Esophagus squamous epithelium (tissue), 5 donors: ENCODE measurements around the gene CNTROB. TPM values are rescaled to one million over a fixed set of nuclear protein-coding genes. Genes with fewer than 3 reads are reported as not detected.

Source experiments
- DNase-seq: peaks from one replicate; lab custom pipeline; 2025; lab: John Stamatoyannopoulos, UW
- H3K27ac ChIP-seq, 4 donors: fragments of 200-600 bp; sonication (generic); one replicate each; pipeline ENCODE4 v1.5.1; 2016 to 2019; ENCODE audit warnings: mild to moderate bottlenecking in 1 of 4
- H3K27me3 ChIP-seq, 4 donors: fragments of 200-600 bp; sonication (generic); 1 replicate in 3 of 4; 2 replicates in 1 of 4; pipeline versions ENCODE4 v1.5.1 to v1.6.0; 2017 to 2021; ENCODE audit warnings: antibody characterized with exemption in 1 of 4
- H3K36me3 ChIP-seq, 3 donors: fragments of 200-600 bp; sonication (generic); one replicate each; pipeline ENCODE4 v1.5.1; 2016 to 2019
- H3K4me1 ChIP-seq, 3 donors: fragments of 200-600 bp; sonication (generic); one replicate each; pipeline ENCODE4 v1.5.1; 2017 to 2019
- H3K4me3 ChIP-seq, 4 donors: fragments of 200-600 bp; sonication (generic); 1 replicate in 3 of 4; 2 replicates in 1 of 4; pipeline ENCODE4 v1.5.1; 2016 to 2019; ENCODE audit warnings: mild to moderate bottlenecking in 2 of 4, moderate library complexity in 1 of 4
- H3K9me3 ChIP-seq, 3 donors: fragments of 200-600 bp; sonication (generic); one replicate each; pipeline ENCODE4 v1.5.1; 2016 to 2019
- CTCF ChIP-seq, 6 experiments: fragments of 450-650 bp in 4 of 6; fragments of 200-600 bp in 2 of 6; sonication (generic) in 2 of 6; IDR thresholded peaks; one replicate each; pipeline ENCODE4 v1.5.1; 2016 to 2019; ENCODE audit warnings: antibody characterized with exemption in 6 of 6, mild to moderate bottlenecking in 4 of 6, moderate library complexity in 4 of 6
- POLR2A ChIP-seq, 4 donors: fragments of 450-650 bp; IDR thresholded peaks; one replicate each; pipeline ENCODE4 v1.6.1; 2017; ENCODE audit warnings: antibody characterized with exemption in 4 of 4, mild to moderate bottlenecking in 4 of 4, moderate library complexity in 3 of 4
- WGBS, 2 donors: methylation state at CpG; one replicate each; pipeline ENCODE4 v1.1.5; 2018; 5-methylcytosine and 5-hydroxymethylcytosine counted together
- intact Hi-C: fragments of 100-400 bp; cut with DNase I; formaldehyde crosslinking; loops from one replicate; pipeline ENCODE4 v1.15.0; 2022
- total RNA-seq, 4 donors: library from RNA; depleted of rRNA; stranded (reverse); fragments of >200 nt; gene quantifications; one replicate each; pipeline ENCODE4 v1.1.0, GENCODE V29; 2016
- donor health status: DM: yes; HTN: yes; CAD: no.

The CNTROB gene
- total RNA-seq, 4 donors from 2014 or later = 12.4 to 21.4 (median 13.5) TPM

- no peak for DNase-seq
- H3K27me3 ChIP-seq = peaks cover 0 to 32% (median 0%) of the 10 kb centered on the region in 4 donors
- no peak overlapping the region for H3K4me3 ChIP-seq
- H3K4me1 ChIP-seq = no peaks in the 10 kb centered on the region
- intact Hi-C loops = no loop called here
- no peak for TF ChIP-seq CTCF (IDR thresholded peaks at IDR 0.05)
- no peak for TF ChIP-seq POLR2A (IDR thresholded peaks at IDR 0.05)
- WGBS, 2 donors = 70 to 89% methylated on average over 5 to 9 of the region's 9 CpGs
- H3K36me3 ChIP-seq = no peaks in the 10 kb centered on the region
- H3K27ac ChIP-seq = no peak overlapping the region
- no peaks in the 10 kb centered on the region for H3K9me3 ChIP-seq
Measured at GRCh38 chr17:7959503-7960253, 27.7 kb downstream of the CNTROB start.

- 37 to 44% methylated on average over 2 of the region's 2 CpGs for WGBS, 2 donors
- peaks cover 0 to 32% (median 0%) of the 10 kb centered on the region in 4 donors for H3K27me3 ChIP-seq
- intact Hi-C loops = no loop called here
- DNase-seq = no peak
- TF ChIP-seq CTCF (IDR thresholded peaks at IDR 0.05) = no peak
- TF ChIP-seq POLR2A (IDR thresholded peaks at IDR 0.05) = no peak
- H3K36me3 ChIP-seq = no peaks in the 10 kb centered on the region
- no peak overlapping the region for H3K4me3 ChIP-seq
- H3K27ac ChIP-seq = no peak overlapping the region
- H3K9me3 ChIP-seq = no peaks in the 10 kb centered on the region
- H3K4me1 ChIP-seq = no peaks in the 10 kb centered on the region
Measured at GRCh38 chr17:7961421-7961820, 29.4 kb downstream of the CNTROB start.

- TF ChIP-seq CTCF (IDR thresholded peaks at IDR 0.05) (no peak), POLR2A (IDR thresholded peaks at IDR 0.05) (no peak)
- intact Hi-C loops = no loop called here
- no peaks in the 10 kb centered on the region for H3K9me3 ChIP-seq
- H3K27ac ChIP-seq = no peak overlapping the region
- peaks cover 0 to 19% (median 0%) of the 10 kb centered on the region in 3 donors for H3K4me1 ChIP-seq
- H3K4me3 ChIP-seq = no peak overlapping the region
- H3K27me3 ChIP-seq = peaks cover 0 to 11% (median 0%) of the 10 kb centered on the region in 4 donors
- H3K36me3 ChIP-seq = no peaks in the 10 kb centered on the region
- no peak for DNase-seq
- 60 to 66% methylated on average over 2 of the region's 2 CpGs for WGBS, 2 donors
Measured at GRCh38 chr17:7967751-7968150, 35.7 kb downstream of the CNTROB start.

GRCh38 chr17:7969433-7969832 is 37.4 kb downstream of the CNTROB start:
- H3K4me1 ChIP-seq = peaks cover 0 to 19% (median 0%) of the 10 kb centered on the region in 3 donors
- no peak overlapping the region for H3K27ac ChIP-seq
- WGBS, 2 donors = 56 to 58% methylated on average over 5 to 6 of the region's 6 CpGs

More at GRCh38 chr17:7969433-7969832, 37.4 kb downstream of the CNTROB start:
- TF ChIP-seq POLR2A (IDR thresholded peaks at IDR 0.05) (no peak), CTCF (IDR thresholded peaks at IDR 0.05) (no peak)
- H3K36me3 ChIP-seq = no peaks in the 10 kb centered on the region
- intact Hi-C loops = no loop called here
- no peak for DNase-seq
- H3K9me3 ChIP-seq = peaks cover 0 to 6% (median 4%) of the 10 kb centered on the region in 3 donors
- H3K27me3 ChIP-seq = peaks cover 0 to 11% (median 0%) of the 10 kb centered on the region in 4 donors
- no peak overlapping the region for H3K4me3 ChIP-seq
